Hepatocyte (in vitro differentiated cells): ENCODE results near the gene NHLRC4. TPM values are rescaled to one million over a fixed set of nuclear protein-coding genes. Genes with fewer than 3 reads are reported as not detected.
A peak's percentile ranks its signal among the peaks of the same experiment; 100 is the strongest.

Experiments
- DNase-seq: peaks from one replicate; pipeline ENCODE4 v3.0.0-alpha.2; 2016; ENCODE audit warnings: low spot score
- H2AFZ ChIP-seq: fragments of 200-600 bp; sonication (generic); 2 replicates; pipeline ENCODE4 v1.6.0; 2016; ENCODE audit warnings: antibody characterized with exemption, mild to moderate bottlenecking
- H3K27ac ChIP-seq: fragments of 200-600 bp; sonication (generic); 2 replicates; pipeline ENCODE4 v1.5.1; 2016; ENCODE audit warnings: mild to moderate bottlenecking
- H3K27me3 ChIP-seq: fragments of 200-600 bp; sonication (generic); 2 replicates; pipeline ENCODE4 v1.6.1; 2016
- H3K36me3 ChIP-seq: fragments of 200-600 bp; sonication (generic); replicated peaks from 2 replicates; pipeline ENCODE4 v1.5.1; 2016; ENCODE audit warnings: low read depth; ENCODE audit not compliant: insufficient read depth
- H3K4me1 ChIP-seq: fragments of 200-600 bp; sonication (generic); 2 replicates; pipeline ENCODE4 v1.5.1; 2016; ENCODE audit warnings: mild to moderate bottlenecking, moderate library complexity; ENCODE audit not compliant: insufficient read depth
- H3K4me2 ChIP-seq: fragments of 200-600 bp; sonication (generic); 2 replicates; pipeline ENCODE4 v1.6.0; 2016
- H3K4me3 ChIP-seq: fragments of 200-600 bp; sonication (generic); 2 replicates; pipeline ENCODE4 v1.5.1; 2016; ENCODE audit warnings: mild to moderate bottlenecking
- H3K79me2 ChIP-seq: fragments of 200-600 bp; sonication (generic); 2 replicates; pipeline ENCODE4 v1.6.0; 2017; ENCODE audit warnings: mild to moderate bottlenecking
- H3K9me2 ChIP-seq: fragments of 200-600 bp; sonication (generic); replicated peaks from 2 replicates; pipeline ENCODE4 v1.6.0; 2017; ENCODE audit warnings: mild to moderate bottlenecking; ENCODE audit not compliant: insufficient read depth
- H3K9me3 ChIP-seq: fragments of 200-600 bp; sonication (generic); 2 replicates; pipeline ENCODE4 v1.5.1; 2016; ENCODE audit warnings: low read depth, mild to moderate bottlenecking
- H4K20me1 ChIP-seq: fragments of 200-600 bp; sonication (generic); 2 replicates; pipeline ENCODE4 v1.6.0; 2016; ENCODE audit warnings: mild to moderate bottlenecking; ENCODE audit not compliant: insufficient read depth, poor library complexity, severe bottlenecking
- EZH2 ChIP-seq: fragments of 200-600 bp; sonication (generic); IDR thresholded peaks from 2 replicates; pipeline ENCODE4 v1.6.1; 2016; ENCODE audit warnings: antibody characterized with exemption, mild to moderate bottlenecking, borderline replicate concordance
- EZH2phosphoT487 ChIP-seq: fragments of 200-600 bp; sonication (generic); IDR thresholded peaks from one replicate; pipeline ENCODE4 v1.6.1; 2018; ENCODE audit warnings: antibody characterized with exemption, mild to moderate bottlenecking, low read depth, moderate library complexity; ENCODE audit not compliant: unreplicated experiment, severe bottlenecking
- whole genome bisulfite sequencing: methylation state at CpG from one replicate; pipeline ENCODE4 v1.1.6; 2016; ENCODE audit warnings: low lambda C conversion rate; ENCODE audit errors: missing lambda C conversion rate; 5-methylcytosine and 5-hydroxymethylcytosine counted together
- polyA plus RNA-seq: library from polyadenylated mRNA; unstranded; fragments of >200 nt; fragmentation: Nextera tagmentation; extraction: Ambion mirVana; gene quantifications from 2 replicates; pipeline ENCODE4 v1.2.1, GENCODE V29; 2016
- total RNA-seq: library from RNA; depleted of rRNA; stranded (reverse); fragments of >200 nt; gene quantifications from 2 replicates; pipeline ENCODE4 v1.2.3, GENCODE V29; 2014
- TF ChIP-seq, protein P1 (sequence below): fragments of 200-600 bp; sonication (generic); IDR thresholded peaks from 2 replicates; pipeline ENCODE4 v1.5.1; 2016; ENCODE audit warnings: antibody characterized with exemption, mild to moderate bottlenecking; ENCODE audit not compliant: poor library complexity

Gene NHLRC4
- total and polyA plus RNA-seq, 2 experiments from 2014 or later = 0.25 to 1.2 TPM

DNA sequence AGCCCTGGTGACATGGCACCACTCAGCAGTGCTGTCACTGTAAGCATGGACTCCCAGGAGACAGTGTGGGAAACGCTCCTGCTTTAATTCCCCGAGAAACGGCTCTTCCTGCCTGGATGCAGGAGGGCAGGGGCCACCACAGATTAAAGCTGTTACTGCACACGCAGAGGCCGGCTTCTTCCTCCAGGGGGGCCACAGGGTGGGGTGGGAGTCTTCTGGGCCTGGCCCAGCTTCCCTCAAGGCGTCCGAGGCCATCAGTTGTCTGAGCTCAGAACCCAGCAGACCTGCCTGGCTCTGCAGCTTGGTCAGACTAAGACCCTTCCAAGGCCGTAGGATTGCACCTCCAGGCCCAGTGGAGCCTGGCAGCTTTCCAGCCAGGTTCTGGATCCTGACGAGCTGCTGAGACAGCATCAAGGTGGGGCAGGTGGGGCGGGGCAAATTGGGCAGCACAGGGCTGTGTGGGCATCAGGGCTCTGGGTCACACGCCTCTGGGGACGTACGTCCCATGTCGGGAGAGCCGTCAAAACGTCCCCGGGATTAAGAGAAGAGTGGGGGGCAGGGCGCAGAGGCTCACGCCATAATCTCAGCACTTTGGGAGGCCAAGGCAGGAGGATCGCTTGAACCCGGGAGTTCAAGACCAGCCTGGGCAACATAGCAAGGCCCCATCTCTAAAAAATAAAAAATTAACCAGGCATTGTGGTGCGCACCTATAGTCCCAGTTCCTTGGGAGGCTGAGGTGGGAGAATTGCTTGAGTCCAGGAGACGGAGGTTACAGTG, 44.3 kb upstream of the NHLRC4 start:
- WGBS = 85% methylated on average over 23 of the region's 23 CpGs
- H3K27ac ChIP-seq = no peak overlapping the region

DNA sequence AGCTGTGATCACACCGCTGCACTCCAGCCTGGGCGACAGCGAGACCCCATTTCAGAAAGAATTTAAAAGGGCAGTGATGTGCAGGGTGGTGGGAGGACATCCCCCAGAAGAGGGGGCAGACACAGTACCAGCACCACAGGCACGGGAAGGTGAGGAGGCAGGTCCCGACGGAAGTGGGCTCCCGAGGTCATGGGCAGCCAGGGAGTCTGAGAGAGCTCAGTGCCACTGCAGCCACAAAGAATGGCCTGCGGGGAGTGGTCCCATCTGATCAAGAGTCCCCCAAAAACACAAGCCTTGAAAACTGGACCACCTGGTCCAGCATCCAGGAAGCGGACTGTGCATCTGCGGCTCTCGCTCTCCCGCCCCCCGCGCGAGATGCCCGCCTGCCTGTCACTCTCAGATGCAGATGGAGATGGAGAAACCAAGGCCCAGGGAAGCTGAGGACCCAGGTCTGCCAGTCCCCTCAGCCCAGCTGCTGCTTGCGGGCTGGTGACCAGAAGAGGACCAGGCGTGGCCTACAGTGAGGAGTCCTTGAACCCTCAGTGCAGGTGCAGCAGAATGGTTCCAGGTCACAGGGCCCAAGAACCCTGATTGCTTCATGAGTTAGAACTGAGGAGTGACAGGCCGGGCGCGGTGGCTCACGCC, 43.6 kb upstream of the NHLRC4 start:
- H3K4me2 ChIP-seq = no peak overlapping the region
- peak overlapping the region; percentile 23 for H3K27ac ChIP-seq
- no peaks in the 10 kb centered on the region for H3K36me3 ChIP-seq
- no peaks in the 10 kb centered on the region for H3K9me3 ChIP-seq
- peaks cover 21% of the 10 kb centered on the region for H3K4me1 ChIP-seq
- H2AFZ ChIP-seq = no peak overlapping the region
- H3K9me2 ChIP-seq = no peaks in the 10 kb centered on the region
- no peak for DNase-seq
- H3K79me2 ChIP-seq = peaks cover 16% of the 10 kb centered on the region
- 96% methylated on average over 21 of the region's 22 CpGs for WGBS
- TF ChIP-seq, protein P1, sequence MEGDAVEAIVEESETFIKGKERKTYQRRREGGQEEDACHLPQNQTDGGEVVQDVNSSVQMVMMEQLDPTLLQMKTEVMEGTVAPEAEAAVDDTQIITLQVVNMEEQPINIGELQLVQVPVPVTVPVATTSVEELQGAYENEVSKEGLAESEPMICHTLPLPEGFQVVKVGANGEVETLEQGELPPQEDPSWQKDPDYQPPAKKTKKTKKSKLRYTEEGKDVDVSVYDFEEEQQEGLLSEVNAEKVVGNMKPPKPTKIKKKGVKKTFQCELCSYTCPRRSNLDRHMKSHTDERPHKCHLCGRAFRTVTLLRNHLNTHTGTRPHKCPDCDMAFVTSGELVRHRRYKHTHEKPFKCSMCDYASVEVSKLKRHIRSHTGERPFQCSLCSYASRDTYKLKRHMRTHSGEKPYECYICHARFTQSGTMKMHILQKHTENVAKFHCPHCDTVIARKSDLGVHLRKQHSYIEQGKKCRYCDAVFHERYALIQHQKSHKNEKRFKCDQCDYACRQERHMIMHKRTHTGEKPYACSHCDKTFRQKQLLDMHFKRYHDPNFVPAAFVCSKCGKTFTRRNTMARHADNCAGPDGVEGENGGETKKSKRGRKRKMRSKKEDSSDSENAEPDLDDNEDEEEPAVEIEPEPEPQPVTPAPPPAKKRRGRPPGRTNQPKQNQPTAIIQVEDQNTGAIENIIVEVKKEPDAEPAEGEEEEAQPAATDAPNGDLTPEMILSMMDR = no peak
- no peak for TF ChIP-seq EZH2
- TF ChIP-seq EZH2phosphoT487 = no peak
- H3K4me3 ChIP-seq = no peak overlapping the region
- no peaks in the 10 kb centered on the region for H4K20me1 ChIP-seq
- H3K27me3 ChIP-seq = no peaks in the 10 kb centered on the region

More for the DNA sequence above, 44.3 kb upstream of the NHLRC4 start:
- TF ChIP-seq EZH2phosphoT487 (no peak), EZH2 (no peak)
- TF ChIP-seq, protein P1 = no peak
- DNase-seq = no peak
- H3K9me3 ChIP-seq = no peaks in the 10 kb centered on the region
- no peaks in the 10 kb centered on the region for H3K9me2 ChIP-seq
- H3K4me3 ChIP-seq = no peak overlapping the region
- H3K4me2 ChIP-seq = no peak overlapping the region
- H3K79me2 ChIP-seq = peaks cover 15% of the 10 kb centered on the region
- peaks cover 21% of the 10 kb centered on the region for H3K4me1 ChIP-seq
- H3K27me3 ChIP-seq = no peaks in the 10 kb centered on the region
- H4K20me1 ChIP-seq = no peaks in the 10 kb centered on the region
- H2AFZ ChIP-seq = no peak overlapping the region
- H3K36me3 ChIP-seq = no peaks in the 10 kb centered on the region

DNA sequence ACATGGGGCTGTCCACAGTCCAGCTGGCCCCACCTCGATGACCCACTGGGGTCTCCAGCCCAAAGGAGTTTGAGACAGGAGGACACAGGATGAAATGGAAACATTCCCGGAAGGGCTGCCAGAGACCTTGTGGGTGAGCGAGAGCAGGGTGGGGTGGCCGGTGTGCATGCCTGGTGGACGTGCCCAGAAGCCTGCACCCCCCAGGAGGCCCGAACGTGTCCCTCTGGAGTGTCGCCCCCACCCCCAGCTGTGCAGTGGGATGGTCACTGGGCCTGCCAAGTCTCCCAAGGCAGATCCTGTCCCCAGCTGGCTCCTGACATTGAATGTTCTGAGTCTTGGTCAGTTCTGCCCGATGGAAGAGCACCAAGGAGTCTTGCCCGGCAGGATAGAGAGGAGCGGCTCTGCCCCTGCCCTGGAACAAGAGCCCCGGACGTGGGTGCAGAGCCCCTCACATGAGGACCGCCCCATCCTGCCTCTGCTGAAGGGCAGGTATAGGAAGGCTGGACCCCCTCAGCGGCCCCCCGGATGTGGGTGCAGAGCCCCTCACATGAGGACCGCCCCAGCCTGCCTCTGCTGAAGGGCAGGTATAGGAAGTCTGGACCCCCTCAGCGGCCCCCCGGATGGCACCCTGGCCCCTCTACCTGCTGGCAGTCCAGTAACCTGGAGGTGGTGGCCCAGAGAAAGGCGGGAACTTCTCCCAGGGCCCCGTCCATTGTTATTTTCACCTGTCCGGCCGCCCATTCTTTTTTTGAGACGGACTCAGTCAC, 42.3 kb upstream of the NHLRC4 start:
- no peaks in the 10 kb centered on the region for H3K9me2 ChIP-seq
- H3K79me2 ChIP-seq = peaks cover 29% of the 10 kb centered on the region
- H3K36me3 ChIP-seq = no peaks in the 10 kb centered on the region
- DNase-seq = no peak
- peaks cover 31% of the 10 kb centered on the region for H3K4me1 ChIP-seq
- H4K20me1 ChIP-seq = peaks cover 11% of the 10 kb centered on the region
- H2AFZ ChIP-seq = no peak overlapping the region
- peak overlapping the region; percentile 95 for H3K4me2 ChIP-seq
- 93% methylated on average over 24 of the region's 24 CpGs for WGBS
- TF ChIP-seq EZH2phosphoT487 = no peak
- no peak for TF ChIP-seq EZH2
- TF ChIP-seq, protein P1 = no peak
- H3K27me3 ChIP-seq = no peaks in the 10 kb centered on the region
- H3K9me3 ChIP-seq = no peaks in the 10 kb centered on the region
- peak overlapping the region; percentile 97 for H3K27ac ChIP-seq
- H3K4me3 ChIP-seq = no peak overlapping the region
